SK-N-SH (cell line): ENCODE measurements around the gene KCNJ5. TPM values are rescaled to one million over a fixed set of nuclear protein-coding genes. Genes with fewer than 3 reads are reported as not detected.
"Not testable (repeated sequence)": the region's sequence is repeated elsewhere in the genome, so short reads cannot be mapped to it uniquely, and the experiment has no call there.

Experiments used
- CTCF ChIA-PET: fragments of 300-600, 350-600 bp; formaldehyde crosslinking; extraction: SDS; loops from one replicate; lab custom pipeline; 2021; lab: Yijun Ruan, JAX
- POLR2A ChIA-PET: fragments of 350-600 bp; sonication (Branson Sonifier 250); formaldehyde crosslinking; extraction: SDS; loops from one replicate; lab custom pipeline; 2020; ENCODE audit warnings: antibody characterized with exemption, inconsistent platforms; lab: Yijun Ruan, JAX
- DNase-seq: peaks from one replicate; pipeline ENCODE4 v3.0.0; 2012
- H2AFZ ChIP-seq: fragments of 200-600 bp; sonication (generic); 2 replicates; pipeline ENCODE4 v1.8.1; 2016; ENCODE audit warnings: antibody characterized with exemption, mild to moderate bottlenecking, low read depth
- H3F3A ChIP-seq: fragments of 200-600 bp; sonication (generic); replicated peaks from 2 replicates; pipeline ENCODE3; 2016; ENCODE audit warnings: antibody characterized with exemption, mild to moderate bottlenecking; ENCODE audit not compliant: insufficient read depth
- H3K27ac ChIP-seq, 2 experiments: fragments of 200-500 bp in 1 of 2; fragments of 200-600 bp in 1 of 2; sonication (Bioruptor generic) in 1 of 2; sonication (generic), shearing (Covaris generic) in 1 of 2; 2 replicates each; pipeline versions ENCODE4 v1.5.1 to v1.6.1; 2014 to 2016; ENCODE audit warnings: low read depth in 2 of 2, inconsistent platforms in 1 of 2, low read length in 1 of 2, mild to moderate bottlenecking in 1 of 2, mixed read lengths in 1 of 2
- H3K27me3 ChIP-seq: fragments of 200-600 bp; sonication (generic), shearing (Covaris generic); 2 replicates; pipeline ENCODE4 v1.6.1; 2016; ENCODE audit warnings: mixed run types; ENCODE audit not compliant: insufficient read depth
- H3K36me3 ChIP-seq, 2 experiments: fragments of 200-500 bp in 1 of 2; fragments of 200-600 bp in 1 of 2; sonication (Bioruptor generic) in 1 of 2; sonication (generic) in 1 of 2; replicated peaks in 1 of 2; 2 replicates each; pipeline versions ENCODE3 to v1.5.1; 2014 to 2016; ENCODE audit warnings: low read length in 1 of 2, mild to moderate bottlenecking in 1 of 2; ENCODE audit not compliant: insufficient read depth in 2 of 2, control insufficient read depth in 1 of 2
- H3K4me1 ChIP-seq, 2 experiments: fragments of 200-500 bp in 1 of 2; fragments of 200-600 bp in 1 of 2; sonication (Bioruptor generic) in 1 of 2; sonication (generic), shearing (Covaris generic) in 1 of 2; 2 replicates each; pipeline versions ENCODE4 v1.5.1 to v1.6.1; 2014 to 2016; ENCODE audit warnings: low read depth in 1 of 2, low read length in 1 of 2, mixed run types in 1 of 2; ENCODE audit not compliant: insufficient read depth in 2 of 2, control insufficient read depth in 1 of 2
- H3K4me2 ChIP-seq: fragments of 200-600 bp; sonication (generic), shearing (Covaris generic); 2 replicates; pipeline ENCODE4 v1.6.1; 2017; ENCODE audit warnings: mixed run types
- H3K4me3 ChIP-seq, 2 experiments: fragments of 200-500 bp in 1 of 2; fragments of 200-600 bp in 1 of 2; sonication (Bioruptor generic) in 1 of 2; sonication (generic), shearing (Covaris generic) in 1 of 2; 2 replicates each; pipeline versions ENCODE4 v1.5.1 to v1.8.1; 2014 to 2016; ENCODE audit warnings: low read depth in 2 of 2, inconsistent platforms in 1 of 2, low read length in 1 of 2, mild to moderate bottlenecking in 1 of 2, mixed read lengths in 1 of 2, moderate library complexity in 1 of 2
- H3K79me2 ChIP-seq: fragments of 200-600 bp; sonication (generic); 2 replicates; pipeline ENCODE4 v1.8.1; 2017; ENCODE audit warnings: mild to moderate bottlenecking; ENCODE audit not compliant: insufficient read depth
- H3K9ac ChIP-seq: fragments of 200-600 bp; sonication (generic); 2 replicates; pipeline ENCODE4 v1.6.1; 2017; ENCODE audit warnings: mixed run types
- H3K9me2 ChIP-seq: fragments of 200-600 bp; sonication (generic); 2 replicates; pipeline ENCODE4 v1.6.1; 2017; ENCODE audit warnings: mixed run types
- H3K9me3 ChIP-seq: fragments of 200-600 bp; sonication (generic); 2 replicates; pipeline ENCODE4 v1.6.1; 2017; ENCODE audit warnings: mixed run types, mild to moderate bottlenecking, moderate library complexity
- H4K20me1 ChIP-seq: fragments of 200-600 bp; sonication (generic); 2 replicates; pipeline ENCODE4 v1.6.1; 2017; ENCODE audit warnings: mild to moderate bottlenecking, mixed run types; ENCODE audit not compliant: insufficient read depth
- CHD2 ChIP-seq: fragments of 150-350 bp; IDR thresholded peaks from 2 replicates; pipeline ENCODE4 v1.6.1; 2018; ENCODE audit warnings: low read length; ENCODE audit not compliant: partially characterized antibody
- EZH2phosphoT487 ChIP-seq: fragments of 200-600 bp; sonication (generic); IDR thresholded peaks from 2 replicates; pipeline ENCODE4 v1.6.1; 2017; ENCODE audit warnings: low read depth, mixed run types, mild to moderate bottlenecking, antibody characterized with exemption, moderate library complexity, borderline replicate concordance
- FOSL2 ChIP-seq: IDR thresholded peaks from 2 replicates; pipeline ENCODE4 v1.4.0; 2012; ENCODE audit warnings: low read depth, mild to moderate bottlenecking, moderate library complexity, borderline replicate concordance
- FOXM1 ChIP-seq: IDR thresholded peaks from 2 replicates; pipeline ENCODE4 v1.4.0; 2012; ENCODE audit warnings: low read depth, mild to moderate bottlenecking
- NRF1 ChIP-seq: IDR thresholded peaks from 2 replicates; pipeline ENCODE4 v1.6.1; 2012; ENCODE audit warnings: low read depth, mild to moderate bottlenecking, low read length
- PBX3 ChIP-seq: IDR thresholded peaks from 2 replicates; pipeline ENCODE4; 2012
- POLR2AphosphoS5 ChIP-seq: IDR thresholded peaks from 2 replicates; pipeline ENCODE4 v1.6.1; 2012; ENCODE audit warnings: low read depth, low read length
- RXRA ChIP-seq: IDR thresholded peaks from 2 replicates; pipeline ENCODE4 v1.4.0; 2012; ENCODE audit warnings: low read depth, mild to moderate bottlenecking, borderline replicate concordance
- SIN3A ChIP-seq: IDR thresholded peaks from 2 replicates; pipeline ENCODE4 v1.6.1; 2012; ENCODE audit warnings: low read depth, mild to moderate bottlenecking, low read length, moderate library complexity, borderline replicate concordance
- SMC3 ChIP-seq: IDR thresholded peaks from 2 replicates; pipeline ENCODE4 v1.6.1; 2012; ENCODE audit warnings: low read depth, low read length, improper control_type of control experiment
- TCF12 ChIP-seq: IDR thresholded peaks from 2 replicates; pipeline ENCODE4 v1.4.0; 2012
- TEAD4 ChIP-seq: IDR thresholded peaks from 2 replicates; pipeline ENCODE4 v1.4.0; 2012; ENCODE audit warnings: mild to moderate bottlenecking, borderline replicate concordance; ENCODE audit not compliant: insufficient read depth
- USF2 ChIP-seq: fragments of 150-350 bp; IDR thresholded peaks from 2 replicates; pipeline ENCODE4 v1.6.1; 2017; ENCODE audit warnings: antibody characterized with exemption, low read length, low read depth, borderline replicate concordance
- ZBTB33 ChIP-seq: IDR thresholded peaks from 2 replicates; pipeline ENCODE4 v1.4.0; 2012; ENCODE audit warnings: low read depth, borderline replicate concordance
- WGBS: methylation state at CpG from one replicate; pipeline ENCODE4 v1.1.6; 2017; ENCODE audit warnings: low lambda C conversion rate; 5-methylcytosine and 5-hydroxymethylcytosine counted together
- polyA plus RNA-seq, 3 experiments: library from polyadenylated mRNA; depleted of rRNA; stranded (reverse); fragments of >200 nt; gene quantifications; 2 replicates each; pipeline ENCODE4 v1.2.3, GENCODE V29; 2012

The KCNJ5 gene
- polyA plus RNA-seq, 1 of the 3 experiments (the other 2 are of a cell fraction): 0.03 TPM

- TF ChIP-seq EZH2phosphoT487 (no peak), FOXM1 (no peak), NRF1 (no peak), TEAD4 (no peak), USF2 (no peak), FOSL2 (no peak)
Observed at GRCh38 chr11:128919216-128919615, 28.1 kb downstream of the KCNJ5 start (continued).

- CTCF ChIA-PET: interaction anchor here (1.3 to 2.4 kb wide), 3 partner anchors 10 to 36 kb away, joined by 4 to 12 read pairs (median 11); no protein-coding TSS in a partner anchor
- H3K79me2 ChIP-seq, DNase-seq, H3K9ac ChIP-seq, H3K9me3 ChIP-seq, H4K20me1 ChIP-seq, H3K27ac ChIP-seq, H3K36me3 ChIP-seq, H3F3A ChIP-seq, H2AFZ ChIP-seq, H3K27me3 ChIP-seq, H3K4me1 ChIP-seq, H3K9me2 ChIP-seq, POLR2A ChIA-PET, H3K4me2 ChIP-seq, H3K4me3 ChIP-seq: not testable (repeated sequence)
- 74% methylated on average over 6 of the region's 7 CpGs for WGBS
Observed at GRCh38 chr11:128919635-128920034, 28.5 kb downstream of the KCNJ5 start.

GRCh38 chr11:128920666-128921065, 29.5 kb downstream of the KCNJ5 start:
- DNase-seq: no peak
- Histone ChIP-seq H2AFZ (no peak overlapping the region), H3K4me2 (no peak overlapping the region), H3K27ac (no peak overlapping the region), H3K9me3 (no peaks in the 10 kb centered on the region), H3K27me3 (peaks cover 5% of the 10 kb centered on the region; the same call in 1 of the 2 replicates), H3K4me3 (no peak overlapping the region), H4K20me1 (no peaks in the 10 kb centered on the region), H3K36me3 (no peaks in the 10 kb centered on the region), H3K9ac (no peak overlapping the region), H3K79me2 (no peaks in the 10 kb centered on the region), H3K4me1 (no peaks in the 10 kb centered on the region), H3F3A (no peaks in the 10 kb centered on the region), H3K9me2 (no peaks in the 10 kb centered on the region)
- POLR2A ChIA-PET: no interaction called here
- TF ChIP-seq SMC3 (no peak), SIN3A (no peak), CHD2 (no peak), POLR2AphosphoS5 (no peak), PBX3 (no peak), FOSL2 (no peak), EZH2phosphoT487 (no peak), RXRA (no peak), USF2 (no peak), ZBTB33 (no peak), TCF12 (no peak)
- WGBS: 76% methylated on average over 11 of the region's 15 CpGs
- CTCF ChIA-PET: interaction anchor here (1.0 to 1.2 kb wide), 3 partner anchors 10 to 36 kb away, joined by 3 to 4 read pairs (median 3); no protein-coding TSS in a partner anchor
